ENCODE measurements around the gene PTDSS2. TPM values are rescaled to one million over a fixed set of nuclear protein-coding genes. Genes with fewer than 3 reads are reported as not detected.

Gene PTDSS2
- total and polyA plus RNA-seq, 2 of the 13 experiments (the other 11 are each of a cell fraction or from before 2014, with no cell fraction given) = 21.7 to 26.4 TPM

DNA sequence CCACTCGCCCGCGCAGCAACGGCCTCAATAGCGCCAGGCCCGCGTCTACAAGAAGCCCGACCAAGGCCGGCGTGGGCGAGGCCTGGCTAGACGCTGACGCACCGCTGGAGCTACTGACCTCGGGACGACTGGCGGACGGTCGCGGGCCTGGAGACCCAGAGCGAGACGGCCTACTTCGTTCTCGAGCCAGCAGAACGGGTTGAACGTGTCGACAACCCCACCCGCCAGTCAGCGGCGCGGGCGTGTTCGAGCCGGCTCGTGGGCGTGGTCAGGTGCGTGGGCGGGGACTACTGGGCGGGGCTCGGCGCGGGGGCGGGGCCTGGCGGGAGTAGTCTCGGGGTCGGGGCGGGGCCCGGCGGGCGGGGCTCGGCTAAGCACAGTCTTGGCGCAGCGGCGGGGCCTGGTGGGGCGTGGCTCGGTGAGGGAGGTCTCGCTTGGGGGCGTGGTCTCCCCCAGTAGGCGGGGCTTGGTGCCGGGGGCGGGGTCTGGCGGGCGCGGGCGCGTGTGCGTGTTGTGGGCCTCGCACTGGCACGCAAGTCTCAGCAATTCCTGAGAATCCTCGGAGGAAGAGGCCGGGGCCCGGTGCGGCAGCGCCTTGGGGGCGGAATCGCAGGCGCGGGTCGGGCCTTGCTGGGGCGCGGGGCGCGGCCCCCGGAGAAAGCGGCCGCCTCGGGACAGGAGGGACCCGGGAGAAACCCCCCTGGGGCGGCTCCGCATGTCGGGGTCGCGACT, 57.1 kb downstream of the PTDSS2 start, which contains the start of gene RNH1 (continued):
- TF ChIP-seq, protein P1, sequence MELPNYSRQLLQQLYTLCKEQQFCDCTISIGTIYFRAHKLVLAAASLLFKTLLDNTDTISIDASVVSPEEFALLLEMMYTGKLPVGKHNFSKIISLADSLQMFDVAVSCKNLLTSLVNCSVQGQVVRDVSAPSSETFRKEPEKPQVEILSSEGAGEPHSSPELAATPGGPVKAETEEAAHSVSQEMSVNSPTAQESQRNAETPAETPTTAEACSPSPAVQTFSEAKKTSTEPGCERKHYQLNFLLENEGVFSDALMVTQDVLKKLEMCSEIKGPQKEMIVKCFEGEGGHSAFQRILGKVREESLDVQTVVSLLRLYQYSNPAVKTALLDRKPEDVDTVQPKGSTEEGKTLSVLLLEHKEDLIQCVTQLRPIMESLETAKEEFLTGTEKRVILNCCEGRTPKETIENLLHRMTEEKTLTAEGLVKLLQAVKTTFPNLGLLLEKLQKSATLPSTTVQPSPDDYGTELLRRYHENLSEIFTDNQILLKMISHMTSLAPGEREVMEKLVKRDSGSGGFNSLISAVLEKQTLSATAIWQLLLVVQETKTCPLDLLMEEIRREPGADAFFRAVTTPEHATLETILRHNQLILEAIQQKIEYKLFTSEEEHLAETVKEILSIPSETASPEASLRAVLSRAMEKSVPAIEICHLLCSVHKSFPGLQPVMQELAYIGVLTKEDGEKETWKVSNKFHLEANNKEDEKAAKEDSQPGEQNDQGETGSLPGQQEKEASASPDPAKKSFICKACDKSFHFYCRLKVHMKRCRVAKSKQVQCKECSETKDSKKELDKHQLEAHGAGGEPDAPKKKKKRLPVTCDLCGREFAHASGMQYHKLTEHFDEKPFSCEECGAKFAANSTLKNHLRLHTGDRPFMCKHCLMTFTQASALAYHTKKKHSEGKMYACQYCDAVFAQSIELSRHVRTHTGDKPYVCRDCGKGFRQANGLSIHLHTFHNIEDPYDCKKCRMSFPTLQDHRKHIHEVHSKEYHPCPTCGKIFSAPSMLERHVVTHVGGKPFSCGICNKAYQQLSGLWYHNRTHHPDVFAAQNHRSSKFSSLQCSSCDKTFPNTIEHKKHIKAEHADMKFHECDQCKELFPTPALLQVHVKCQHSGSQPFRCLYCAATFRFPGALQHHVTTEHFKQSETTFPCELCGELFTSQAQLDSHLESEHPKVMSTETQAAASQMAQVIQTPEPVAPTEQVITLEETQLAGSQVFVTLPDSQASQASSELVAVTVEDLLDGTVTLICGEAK (IDR thresholded peaks at IDR 0.05) = no peak
- TF ChIP-seq, protein P1 (CRISPR knock-in tag; IDR thresholded peaks at IDR 0.05) = 0 out of 2 replicates have a peak, but pooled peaks have one; percentile 19
- TF ChIP-seq, protein P2, sequence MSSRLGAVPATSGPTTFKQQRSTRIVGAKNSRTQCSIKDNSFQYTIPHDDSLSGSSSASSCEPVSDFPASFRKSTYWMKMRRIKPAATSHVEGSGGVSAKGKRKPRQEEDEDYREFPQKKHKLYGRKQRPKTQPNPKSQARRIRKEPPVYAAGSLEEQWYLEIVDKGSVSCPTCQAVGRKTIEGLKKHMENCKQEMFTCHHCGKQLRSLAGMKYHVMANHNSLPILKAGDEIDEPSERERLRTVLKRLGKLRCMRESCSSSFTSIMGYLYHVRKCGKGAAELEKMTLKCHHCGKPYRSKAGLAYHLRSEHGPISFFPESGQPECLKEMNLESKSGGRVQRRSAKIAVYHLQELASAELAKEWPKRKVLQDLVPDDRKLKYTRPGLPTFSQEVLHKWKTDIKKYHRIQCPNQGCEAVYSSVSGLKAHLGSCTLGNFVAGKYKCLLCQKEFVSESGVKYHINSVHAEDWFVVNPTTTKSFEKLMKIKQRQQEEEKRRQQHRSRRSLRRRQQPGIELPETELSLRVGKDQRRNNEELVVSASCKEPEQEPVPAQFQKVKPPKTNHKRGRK (CRISPR knock-in tag; IDR thresholded peaks at IDR 0.05) = no peak
- TF ChIP-seq RFXANK (CRISPR knock-in tag; IDR thresholded peaks at IDR 0.05) (no peak), DMAP1 (CRISPR knock-in tag; IDR thresholded peaks at IDR 0.05) (peak; percentile 54), ZNF564 (CRISPR knock-in tag; IDR thresholded peaks at IDR 0.05) (no peak), ZBTB21 (CRISPR knock-in tag; IDR thresholded peaks at IDR 0.05) (no peak), ZNF382 (CRISPR knock-in tag; IDR thresholded peaks at IDR 0.05; ENCODE audit: borderline replicate concordance) (no peak), IRF2 (CRISPR knock-in tag; IDR thresholded peaks at IDR 0.05) (peak; percentile 48; the same call in 1 of the 2 replicates), PAF1 (CRISPR knock-in tag; IDR thresholded peaks at IDR 0.05) (no peak), HNF4G (IDR thresholded peaks at IDR 0.05; ENCODE audit: borderline replicate concordance, low read depth, low read length) (no peak), HNF4G (CRISPR knock-in tag; IDR thresholded peaks at IDR 0.05; ENCODE audit: borderline replicate concordance, low read depth) (no peak), TARDBP (CRISPR knock-in tag; IDR thresholded peaks at IDR 0.05) (peak; percentile 73; the same call in 1 of the 2 replicates)
- TF ChIP-seq, protein P3, sequence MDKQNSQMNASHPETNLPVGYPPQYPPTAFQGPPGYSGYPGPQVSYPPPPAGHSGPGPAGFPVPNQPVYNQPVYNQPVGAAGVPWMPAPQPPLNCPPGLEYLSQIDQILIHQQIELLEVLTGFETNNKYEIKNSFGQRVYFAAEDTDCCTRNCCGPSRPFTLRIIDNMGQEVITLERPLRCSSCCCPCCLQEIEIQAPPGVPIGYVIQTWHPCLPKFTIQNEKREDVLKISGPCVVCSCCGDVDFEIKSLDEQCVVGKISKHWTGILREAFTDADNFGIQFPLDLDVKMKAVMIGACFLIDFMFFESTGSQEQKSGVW (CRISPR knock-in tag; IDR thresholded peaks at IDR 0.05; ENCODE audit: borderline replicate concordance) = no peak
- TF ChIP-seq, protein P4, sequence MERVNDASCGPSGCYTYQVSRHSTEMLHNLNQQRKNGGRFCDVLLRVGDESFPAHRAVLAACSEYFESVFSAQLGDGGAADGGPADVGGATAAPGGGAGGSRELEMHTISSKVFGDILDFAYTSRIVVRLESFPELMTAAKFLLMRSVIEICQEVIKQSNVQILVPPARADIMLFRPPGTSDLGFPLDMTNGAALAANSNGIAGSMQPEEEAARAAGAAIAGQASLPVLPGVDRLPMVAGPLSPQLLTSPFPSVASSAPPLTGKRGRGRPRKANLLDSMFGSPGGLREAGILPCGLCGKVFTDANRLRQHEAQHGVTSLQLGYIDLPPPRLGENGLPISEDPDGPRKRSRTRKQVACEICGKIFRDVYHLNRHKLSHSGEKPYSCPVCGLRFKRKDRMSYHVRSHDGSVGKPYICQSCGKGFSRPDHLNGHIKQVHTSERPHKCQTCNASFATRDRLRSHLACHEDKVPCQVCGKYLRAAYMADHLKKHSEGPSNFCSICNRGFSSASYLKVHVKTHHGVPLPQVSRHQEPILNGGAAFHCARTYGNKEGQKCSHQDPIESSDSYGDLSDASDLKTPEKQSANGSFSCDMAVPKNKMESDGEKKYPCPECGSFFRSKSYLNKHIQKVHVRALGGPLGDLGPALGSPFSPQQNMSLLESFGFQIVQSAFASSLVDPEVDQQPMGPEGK (CRISPR knock-in tag; IDR thresholded peaks at IDR 0.05) = no peak
